HepG2 (cell line): ENCODE results near the gene POMGNT2. TPM values are rescaled to one million over a fixed set of nuclear protein-coding genes. Genes with fewer than 3 reads are reported as not detected.

Source experiments
- ATAC-seq: fragments of 200-7000 bp; cut with Tn5 transposase; 3 replicates; pipeline ENCODE4 v1.9.1; 2020; ENCODE audit warnings: mild to moderate bottlenecking, moderate library complexity
- BruUV-seq: library from RNA; stranded (reverse); fragments of 400-500 nt; replicated peaks from 2 replicates; lab custom pipeline; 2021; lab: Mats Ljungman, UMichigan
- CTCF ChIA-PET: fragments of 300-600 bp; formaldehyde crosslinking; extraction: SDS; loops from one replicate; lab custom pipeline; 2021; ENCODE audit warnings: low total read pairs, inconsistent platforms, low intra/inter-chr PET ratio; lab: Yijun Ruan, JAX
- POLR2A ChIA-PET: fragments of 350-600 bp; sonication (Branson Sonifier 250); formaldehyde crosslinking; loops from one replicate; lab custom pipeline; 2020; ENCODE audit warnings: antibody characterized with exemption, inconsistent platforms; lab: Yijun Ruan, JAX
- DNase-seq: peaks from one replicate; pipeline ENCODE4 v3.0.0-alpha.2; 2015; ENCODE audit warnings: low spot score
- FAIRE-seq: peaks from 3 replicates; lab custom pipeline; 2011; peaks lifted over from hg19 to GRCh38; lab: Jason Lieb, UNC
- H2AFZ ChIP-seq: one replicate; pipeline ENCODE4 v1.6.1; 2011; ENCODE audit warnings: low read length, inconsistent platforms
- H3K27ac ChIP-seq: fragments of 300-600 bp; 3 replicates; pipeline ENCODE4 v1.8.0; 2011; ENCODE audit warnings: mixed run types, mild to moderate bottlenecking, mixed read lengths, low read length, inconsistent platforms; ENCODE audit not compliant: insufficient read depth; ENCODE audit errors: extremely low read length
- H3K27me3 ChIP-seq, 2 experiments: fragments of 200-600 bp in 1 of 2; 2 replicates in 1 of 2; 3 replicates in 1 of 2; pipeline versions ENCODE4 v1.6.0 to v1.8.0; 2011; ENCODE audit warnings: low read length in 2 of 2, mild to moderate bottlenecking in 2 of 2, moderate library complexity in 2 of 2, inconsistent platforms in 1 of 2; ENCODE audit not compliant: insufficient read depth in 2 of 2, control insufficient read depth in 1 of 2
- H3K36me3 ChIP-seq, 2 experiments: fragments of 200-600 bp in 1 of 2; replicated peaks in 1 of 2; 2 replicates in 1 of 2; 3 replicates in 1 of 2; pipeline versions ENCODE4 v1.5.1 to v1.8.0; 2011; ENCODE audit warnings: low read length in 2 of 2, inconsistent platforms in 1 of 2; ENCODE audit not compliant: insufficient read depth in 2 of 2, control insufficient read depth in 1 of 2
- H3K4me1 ChIP-seq: 2 replicates; pipeline ENCODE4 v1.5.1; 2012; ENCODE audit warnings: low read length, inconsistent platforms; ENCODE audit not compliant: insufficient read depth
- H3K4me2 ChIP-seq: 2 replicates; pipeline ENCODE4 v1.6.0; 2011; ENCODE audit warnings: low read depth, low read length, inconsistent platforms
- H3K4me3 ChIP-seq, 3 experiments: fragments of 200-600 bp in 1 of 3; sonication (generic), shearing (Covaris generic) in 1 of 3; replicated peaks in 1 of 3; 2 replicates each; pipeline ENCODE4 v1.5.1; 2011 to 2016; ENCODE audit warnings: low read length in 3 of 3, inconsistent platforms in 2 of 3, low read depth in 2 of 3, mild to moderate bottlenecking in 2 of 3, control low read depth in 1 of 3, mixed read lengths in 1 of 3; ENCODE audit not compliant: insufficient read depth in 1 of 3
- H3K79me2 ChIP-seq: one replicate; pipeline ENCODE4 v1.6.1; 2011; ENCODE audit warnings: low read length, inconsistent platforms; ENCODE audit not compliant: insufficient read depth
- H3K9ac ChIP-seq: 2 replicates; pipeline ENCODE4 v1.6.0; 2011; ENCODE audit warnings: mild to moderate bottlenecking, low read depth, low read length, inconsistent platforms; ENCODE audit not compliant: insufficient read depth
- H3K9me3 ChIP-seq: 2 replicates; pipeline ENCODE4 v1.5.1; 2012; ENCODE audit warnings: mild to moderate bottlenecking, low read length
- H4K20me1 ChIP-seq: 2 replicates; pipeline ENCODE4 v1.6.0; 2011; ENCODE audit warnings: inconsistent platforms, mild to moderate bottlenecking, low read length, moderate library complexity; ENCODE audit not compliant: insufficient read depth
- AKNA ChIP-seq: sonication (generic); formaldehyde crosslinking; IDR thresholded peaks from 2 replicates; pipeline ENCODE4 v1.4.0; 2020; ENCODE audit warnings: missing genetic modification reagents, borderline replicate concordance
- CHD4 ChIP-seq: fragments of 200-600 bp; sonication (generic); IDR thresholded peaks from 2 replicates; pipeline ENCODE4 v1.7.0; 2017; ENCODE audit warnings: mild to moderate bottlenecking, low read length, borderline replicate concordance
- EP300 ChIP-seq, 3 experiments: sonication (generic) in 1 of 3; formaldehyde crosslinking in 1 of 3; IDR thresholded peaks; 2 replicates each; pipeline versions ENCODE4 v1.5.1 to v1.6.1; 2011 to 2020; ENCODE audit warnings: low read depth in 2 of 3, low read length in 2 of 3, borderline replicate concordance in 1 of 3, improper control_type of control experiment in 1 of 3, mild to moderate bottlenecking in 1 of 3, missing genetic modification reagents in 1 of 3, moderate library complexity in 1 of 3
- PCBP2 ChIP-seq: fragments of 200-400 bp; formaldehyde crosslinking; optimal IDR thresholded peaks from 2 replicates; pipeline ENCODE3; 2018; ENCODE audit warnings: low read length, low read depth; ENCODE audit not compliant: poor library complexity, severe bottlenecking
- RFX1 ChIP-seq: fragments of 450-650 bp; IDR thresholded peaks from 2 replicates; pipeline ENCODE4 v1.6.1; 2017
- USF2 ChIP-seq, 2 experiments: sonication (generic) in 1 of 2; formaldehyde crosslinking in 1 of 2; IDR thresholded peaks; 2 replicates each; pipeline versions ENCODE4 v1.5.1 to v1.6.1; 2011 to 2020; ENCODE audit warnings: borderline replicate concordance in 1 of 2, low read depth in 1 of 2, low read length in 1 of 2, mild to moderate bottlenecking in 1 of 2, missing genetic modification reagents in 1 of 2, moderate library complexity in 1 of 2
- ZBTB25 ChIP-seq: IDR thresholded peaks from 2 replicates; pipeline ENCODE4 v1.6.1; 2018; ENCODE audit warnings: missing genetic modification reagents
- ZNF143 ChIP-seq: sonication (generic); formaldehyde crosslinking; IDR thresholded peaks from 2 replicates; pipeline ENCODE4 v1.4.0; 2020; ENCODE audit warnings: missing genetic modification reagents
- ZNF282 ChIP-seq: fragments of 450-650 bp; IDR thresholded peaks from 2 replicates; pipeline ENCODE4 v1.6.1; 2018; ENCODE audit not compliant: partially characterized antibody
- ZNF549 ChIP-seq: sonication (generic); formaldehyde crosslinking; IDR thresholded peaks from 2 replicates; pipeline ENCODE4 v1.5.0; 2020; ENCODE audit warnings: missing genetic modification reagents
- WGBS: methylation state at CpG from one replicate; pipeline ENCODE4 v1.1.6; 2017; ENCODE audit warnings: low lambda C conversion rate; 5-methylcytosine and 5-hydroxymethylcytosine counted together
- in situ Hi-C: cut with HindIII; loops from 2 replicates; pipeline ENCODE4 v1.10.0; 2017; ENCODE audit warnings: low pct_unique_long_range_greater_than_20kb; ENCODE audit not compliant: extremely low pct_ligation_motif_present
- intact Hi-C: fragments of 100-400 bp; cut with micrococcal nuclease; formaldehyde crosslinking; loops from one replicate; pipeline ENCODE4 v1.10.0; 2022; ENCODE audit not compliant: unreplicated experiment
- polyA plus RNA-seq, 8 experiments: library from polyadenylated mRNA; depleted of rRNA in 3 of 8; stranded (reverse) in 7 of 8; unstranded in 1 of 8; fragments of >200 nt; fragmentation: Illumina TruSeq in 4 of 8; extraction: Trizol in 4 of 8; gene quantifications; 2 replicates each; pipeline versions ENCODE4 v1.2.1 to v1.2.3, GENCODE V29; 2011 to 2016; ENCODE audit warnings: low read depth in 4 of 8, missing spikeins in 1 of 8, mixed read lengths in 1 of 8; ENCODE audit not compliant: insufficient read depth in 1 of 8
- total RNA-seq, 5 experiments: library from RNA; depleted of rRNA; stranded (reverse); fragments of >200 nt; fragmentation: Illumina TruSeq; extraction: Trizol; gene quantifications; 2 replicates each; pipeline ENCODE4 v1.2.3, GENCODE V29; 2016; ENCODE audit warnings: low read depth in 1 of 5

POMGNT2 gene
- total and polyA plus RNA-seq, 2 of the 13 experiments (the other 11 are each of a cell fraction or from before 2014, with no cell fraction given) = 10.5 to 12.4 TPM

- 54% methylated on average over 13 of the region's 16 CpGs for WGBS
- Histone ChIP-seq H3K27ac (no peak overlapping the region), H2AFZ (no peak overlapping the region), H3K79me2 (no peaks in the 10 kb centered on the region), H3K4me2 (no peak overlapping the region), H3K4me1 (peaks cover 5% of the 10 kb centered on the region), H4K20me1 (no peaks in the 10 kb centered on the region; the same call in 1 of the 2 replicates), H3K36me3 (no peaks in the 10 kb centered on the region), H3K4me3 (no peak overlapping the region), H3K27me3 (peaks cover 2 to 6% of the 10 kb centered on the region in 2 experiments; a peak in 4 of 5 replicates), H3K9ac (no peak overlapping the region), H3K9me3 (no peaks in the 10 kb centered on the region)
- TF ChIP-seq PCBP2 (no peak), CHD4 (no peak), USF2 (IDR thresholded peaks at IDR 0.05; ENCODE audit: low read depth, low read length) (no peak), USF2 (CRISPR knock-in tag; IDR thresholded peaks at IDR 0.05; ENCODE audit: borderline replicate concordance) (no peak), EP300 (IDR thresholded peaks at IDR 0.05; ENCODE audit: low read depth in 2 of 2, low read length in 2 of 2) (no peak), EP300 (CRISPR knock-in tag; IDR thresholded peaks at IDR 0.05; ENCODE audit: borderline replicate concordance) (no peak), AKNA (CRISPR knock-in tag) (no peak), ZNF282 (no peak), ZNF549 (CRISPR knock-in tag) (no peak), RFX1 (no peak), ZBTB25 (CRISPR knock-in tag) (no peak), ZNF143 (CRISPR knock-in tag) (no peak)
- DNase-seq (no peak), ATAC-seq (no peak), FAIRE-seq (no peak)
- BruUV-seq = no TSS peak
- ChIA-PET CTCF (no interaction called here), POLR2A (no interaction called here)
- intact Hi-C loops = no loop called here
- in situ Hi-C loops = no loop called here
These were observed 73.9 kb downstream of the POMGNT2 start for GRCh38 chr3:43031889-43032545.
